Fibroblast of lung (primary cell): ENCODE data around the gene NBPF19. TPM values are rescaled to one million over a fixed set of nuclear protein-coding genes. Genes with fewer than 3 reads are reported as not detected.
"Not testable (repeated sequence)": the region's sequence is repeated elsewhere in the genome, so short reads cannot be mapped to it uniquely, and the experiment has no call there.

Experiments used
- DNase-seq, 2 donors: peaks; one replicate each; pipeline versions ENCODE4 v3.0.0 to v3.0.0-alpha.2; 2010; ENCODE audit warnings: low read depth in 2 of 2
- H2AFZ ChIP-seq: 2 replicates; pipeline ENCODE4 v1.5.1; 2012; ENCODE audit warnings: low read length, control low read depth, inconsistent platforms
- H3K27ac ChIP-seq: 2 replicates; pipeline ENCODE4 v1.5.1; 2011; ENCODE audit warnings: low read length, control low read depth; ENCODE audit not compliant: insufficient read depth
- H3K27me3 ChIP-seq: 2 replicates; pipeline ENCODE4 v1.5.1; 2011; ENCODE audit warnings: mild to moderate bottlenecking, low read length; ENCODE audit not compliant: control insufficient read depth, insufficient read depth
- H3K36me3 ChIP-seq: 2 replicates; pipeline ENCODE4 v1.5.1; 2011; ENCODE audit warnings: low read length; ENCODE audit not compliant: control insufficient read depth, insufficient read depth
- H3K4me1 ChIP-seq: 2 replicates; pipeline ENCODE4 v1.5.1; 2011; ENCODE audit warnings: low read length; ENCODE audit not compliant: control insufficient read depth, insufficient read depth; ENCODE audit errors: extremely low read depth
- H3K4me2 ChIP-seq: 2 replicates; pipeline ENCODE4 v1.5.1; 2011; ENCODE audit warnings: low read length, control low read depth; ENCODE audit not compliant: insufficient read depth; ENCODE audit errors: extremely low read depth
- H3K4me3 ChIP-seq, 4 experiments: fragments of 200-600 bp in 1 of 4; sonication (generic) in 1 of 4; replicated peaks in 1 of 4; 2 replicates each; pipeline ENCODE4 v1.5.1; 2011 to 2016; ENCODE audit warnings: low read length in 4 of 4, low read depth in 3 of 4, mild to moderate bottlenecking in 3 of 4, control low read depth in 2 of 4, inconsistent platforms in 1 of 4, mixed read lengths in 1 of 4; ENCODE audit not compliant: insufficient read depth in 1 of 4; ENCODE audit errors: control extremely low read depth in 1 of 4
- H3K79me2 ChIP-seq: 2 replicates; pipeline ENCODE4 v1.5.1; 2012; ENCODE audit warnings: mild to moderate bottlenecking, low read length, inconsistent platforms; ENCODE audit not compliant: control insufficient read depth, insufficient read depth
- H3K9ac ChIP-seq: 2 replicates; pipeline ENCODE4 v1.5.1; 2011; ENCODE audit warnings: mild to moderate bottlenecking, low read length, control low read depth; ENCODE audit not compliant: insufficient read depth
- H3K9me3 ChIP-seq: 2 replicates; pipeline ENCODE4 v1.5.1; 2012; ENCODE audit warnings: low read depth, low read length; ENCODE audit not compliant: control insufficient read depth, insufficient read depth
- H4K20me1 ChIP-seq: 2 replicates; pipeline ENCODE4 v1.5.1; 2011; ENCODE audit warnings: low read length; ENCODE audit not compliant: control insufficient read depth, insufficient read depth; ENCODE audit errors: extremely low read depth
- polyA minus RNA-seq: library from RNA; depleted of rRNA, polyadenylated mRNA; stranded (reverse); fragments of >200 nt; gene quantifications from 2 replicates; pipeline ENCODE4 v1.2.3, GENCODE V29; 2011; ENCODE audit warnings: low replicate concordance
- polyA plus RNA-seq, 2 donors: library from polyadenylated mRNA; depleted of rRNA in 1 of 2; stranded (reverse) in 1 of 2; unstranded in 1 of 2; fragments of >200 nt; gene quantifications; 2 replicates each; pipeline ENCODE4 v1.2.1, GENCODE V29; 2011 to 2012; ENCODE audit warnings: missing spikeins in 1 of 2
- total RNA-seq: library from RNA; depleted of rRNA; stranded (reverse); fragments of >200 nt; gene quantifications from 2 replicates; pipeline ENCODE4 v1.2.1, GENCODE V29; 2014

The NBPF19 gene
- total RNA-seq (11.0 and 23.0 TPM in 2 replicates), polyA plus RNA-seq (5.6 and 11.3 TPM in 2 replicates), polyA minus RNA-seq (2.9 and 5.7 TPM in 2 replicates)
- 3.1 and 7.1 TPM in 2 replicates for polyA plus RNA-seq (2012)

- H3K79me2 ChIP-seq, H3K9ac ChIP-seq, H3K4me1 ChIP-seq, H3K36me3 ChIP-seq, H3K27ac ChIP-seq, H3K4me3 ChIP-seq, H3K4me2 ChIP-seq, H3K9me3 ChIP-seq, H4K20me1 ChIP-seq, H3K27me3 ChIP-seq, DNase-seq, H2AFZ ChIP-seq: not testable (repeated sequence)
These were observed at the start of gene NBPF19 for GRCh38 chr1:149474745-149475144. Gene NBPF19 (plus strand): TSS chr1:149475045. CDS start chr1:149475933, 888 bp downstream.

- not testable (repeated sequence) for H3K27me3 ChIP-seq, H3K4me3 ChIP-seq, DNase-seq
These were observed 46.5 kb upstream of the NBPF19 start for GRCh38 chr1:149428317-149428716.

GRCh38 chr1:149445451-149445850 lies 29.4 kb upstream of the NBPF19 start:
- H3K4me2 ChIP-seq, H3K27ac ChIP-seq: not testable (repeated sequence)

More at GRCh38 chr1:149428317-149428716, 46.5 kb upstream of the NBPF19 start:
- H3K4me2 ChIP-seq, H3K4me1 ChIP-seq, H3K27ac ChIP-seq, H4K20me1 ChIP-seq, H3K79me2 ChIP-seq, H3K36me3 ChIP-seq, H3K9ac ChIP-seq, H2AFZ ChIP-seq, H3K9me3 ChIP-seq: not testable (repeated sequence)

GRCh38 chr1:149452196-149452595 lies 22.6 kb upstream of the NBPF19 start:
- H3K4me3 ChIP-seq, H3K9ac ChIP-seq, H4K20me1 ChIP-seq, H3K9me3 ChIP-seq, H2AFZ ChIP-seq, H3K4me2 ChIP-seq, H3K27me3 ChIP-seq, H3K27ac ChIP-seq, H3K36me3 ChIP-seq, DNase-seq, H3K4me1 ChIP-seq, H3K79me2 ChIP-seq: not testable (repeated sequence)

More at GRCh38 chr1:149445451-149445850, 29.4 kb upstream of the NBPF19 start:
- not testable (repeated sequence) for H2AFZ ChIP-seq, H3K9me3 ChIP-seq, H3K4me3 ChIP-seq, H3K4me1 ChIP-seq, H3K9ac ChIP-seq, H4K20me1 ChIP-seq, H3K36me3 ChIP-seq, H3K79me2 ChIP-seq, H3K27me3 ChIP-seq
- peak; percentile 66 to 71 for DNase-seq

- H3K9ac ChIP-seq, DNase-seq, H3K9me3 ChIP-seq, H3K27me3 ChIP-seq, H3K79me2 ChIP-seq, H3K27ac ChIP-seq, H4K20me1 ChIP-seq, H2AFZ ChIP-seq, H3K4me2 ChIP-seq, H3K36me3 ChIP-seq, H3K4me1 ChIP-seq, H3K4me3 ChIP-seq: not testable (repeated sequence)
These were observed 22.2 kb upstream of the NBPF19 start for GRCh38 chr1:149452652-149453051.

- H3K27me3 ChIP-seq, H3K4me1 ChIP-seq, H3K36me3 ChIP-seq, H3K79me2 ChIP-seq, H2AFZ ChIP-seq, H3K27ac ChIP-seq, H3K9ac ChIP-seq, H3K9me3 ChIP-seq, H4K20me1 ChIP-seq: not testable (repeated sequence)
- H3K4me2 ChIP-seq, result peak overlapping the region; percentile 54
- H3K4me3 ChIP-seq, result peak overlapping the region in 2 of 4 experiments; percentile 36 to 55
- peak; percentile 60 to 63 for DNase-seq
These were observed 83.5 kb downstream of the NBPF19 start for GRCh38 chr1:149558350-149558825.

- not testable (repeated sequence) for DNase-seq, H4K20me1 ChIP-seq, H3K4me1 ChIP-seq, H3K79me2 ChIP-seq, H2AFZ ChIP-seq, H3K27ac ChIP-seq, H3K4me3 ChIP-seq, H3K27me3 ChIP-seq, H3K36me3 ChIP-seq, H3K9ac ChIP-seq, H3K4me2 ChIP-seq, H3K9me3 ChIP-seq
These were observed 87.0 kb downstream of the NBPF19 start for GRCh38 chr1:149561806-149562205.
